PC-9 (cell line): ENCODE measurements around the gene FBLIM1. TPM values are rescaled to one million over a fixed set of nuclear protein-coding genes. Genes with fewer than 3 reads are reported as not detected.

ENCODE experiments used
- BruUV-seq: library from RNA; stranded (reverse); fragments of 400-500 nt; replicated peaks from 2 replicates; lab custom pipeline; 2021; lab: Mats Ljungman, UMichigan
- CTCF ChIA-PET: fragments of 300-600 bp; sonication (Branson Sonifier 250); formaldehyde crosslinking; loops from one replicate; lab custom pipeline; 2022; ENCODE audit warnings: antibody characterized with exemption; lab: Charles Lee
- POLR2A ChIA-PET: fragments of 300-600 bp; sonication (Branson Sonifier 250); formaldehyde crosslinking; loops from one replicate; lab custom pipeline; 2022; ENCODE audit warnings: antibody characterized with exemption; ENCODE audit not compliant: unreplicated experiment; lab: Charles Lee
- DNase-seq, 2 experiments: peaks; one replicate each; pipeline versions ENCODE4 v3.0.0 to v3.0.0-alpha.2; 2015 to 2022; ENCODE audit warnings: mixed read lengths in 1 of 2
- H2AFZ ChIP-seq: fragments of 200-600 bp; sonication (generic); 2 replicates; pipeline ENCODE4 v1.8.1; 2017; ENCODE audit warnings: antibody characterized with exemption
- H3F3A ChIP-seq: fragments of 200-600 bp; sonication (generic); 2 replicates; pipeline ENCODE4 v1.8.1; 2017; ENCODE audit warnings: antibody characterized with exemption, mild to moderate bottlenecking, low read depth; ENCODE audit not compliant: insufficient read depth
- H3K27ac ChIP-seq: fragments of 200-600 bp; sonication (generic); 2 replicates; pipeline ENCODE4 v1.6.1; 2016; ENCODE audit warnings: mixed run types
- H3K27me3 ChIP-seq: fragments of 200-600 bp; sonication (generic); 2 replicates; pipeline ENCODE4 v1.6.1; 2016; ENCODE audit warnings: low read depth, mixed run types; ENCODE audit not compliant: insufficient read depth
- H3K36me3 ChIP-seq: fragments of 200-600 bp; sonication (generic); 2 replicates; pipeline ENCODE4 v1.6.1; 2016; ENCODE audit warnings: low read depth, mixed run types
- H3K4me1 ChIP-seq: fragments of 200-600 bp; sonication (generic); replicated peaks from 2 replicates; pipeline ENCODE4 v1.6.1; 2016; ENCODE audit warnings: mixed run types; ENCODE audit not compliant: insufficient read depth
- H3K4me2 ChIP-seq: fragments of 200-600 bp; sonication (generic); 2 replicates; pipeline ENCODE4 v1.6.1; 2017; ENCODE audit warnings: mixed run types
- H3K4me3 ChIP-seq: fragments of 200-600 bp; sonication (generic); 2 replicates; pipeline ENCODE4 v1.6.1; 2016; ENCODE audit warnings: mixed run types
- H3K79me2 ChIP-seq: fragments of 200-600 bp; sonication (generic); 2 replicates; pipeline ENCODE4 v1.6.1; 2017; ENCODE audit warnings: low read depth, mixed run types
- H3K9me2 ChIP-seq: fragments of 200-600 bp; sonication (generic); 2 replicates; pipeline ENCODE4 v1.8.1; 2017; ENCODE audit warnings: mild to moderate bottlenecking; ENCODE audit not compliant: insufficient read depth
- H3K9me3 ChIP-seq: fragments of 200-600 bp; sonication (generic); 2 replicates; pipeline ENCODE4 v1.8.1; 2016; ENCODE audit warnings: low read depth; ENCODE audit not compliant: insufficient read depth
- H4K20me1 ChIP-seq: fragments of 200-600 bp; sonication (generic); 2 replicates; pipeline ENCODE4 v1.8.1; 2017; ENCODE audit not compliant: insufficient read depth
- EZH2 ChIP-seq: fragments of 200-600 bp; sonication (generic); IDR thresholded peaks from 2 replicates; pipeline ENCODE4 v1.8.0; 2017; ENCODE audit warnings: antibody characterized with exemption, low read depth
- intact Hi-C: fragments of 100-400 bp; cut with micrococcal nuclease; formaldehyde crosslinking; loops from one replicate; pipeline ENCODE4 v1.10.0; 2022; ENCODE audit not compliant: unreplicated experiment
- total RNA-seq: library from RNA; stranded (reverse); gene quantifications from 2 replicates; pipeline ENCODE4 v1.2.3, GENCODE V29; 2021
- TF ChIP-seq, protein P1 (sequence below): fragments of 200-600 bp; sonication (generic); conservative IDR thresholded peaks from 2 replicates; pipeline ENCODE4 v1.6.1; 2017; ENCODE audit warnings: mixed run types, antibody characterized with exemption, mild to moderate bottlenecking, moderate library complexity

FBLIM1 gene
- total RNA-seq, 1 experiment from 2014 or later, result 57.2 TPM

DNA sequence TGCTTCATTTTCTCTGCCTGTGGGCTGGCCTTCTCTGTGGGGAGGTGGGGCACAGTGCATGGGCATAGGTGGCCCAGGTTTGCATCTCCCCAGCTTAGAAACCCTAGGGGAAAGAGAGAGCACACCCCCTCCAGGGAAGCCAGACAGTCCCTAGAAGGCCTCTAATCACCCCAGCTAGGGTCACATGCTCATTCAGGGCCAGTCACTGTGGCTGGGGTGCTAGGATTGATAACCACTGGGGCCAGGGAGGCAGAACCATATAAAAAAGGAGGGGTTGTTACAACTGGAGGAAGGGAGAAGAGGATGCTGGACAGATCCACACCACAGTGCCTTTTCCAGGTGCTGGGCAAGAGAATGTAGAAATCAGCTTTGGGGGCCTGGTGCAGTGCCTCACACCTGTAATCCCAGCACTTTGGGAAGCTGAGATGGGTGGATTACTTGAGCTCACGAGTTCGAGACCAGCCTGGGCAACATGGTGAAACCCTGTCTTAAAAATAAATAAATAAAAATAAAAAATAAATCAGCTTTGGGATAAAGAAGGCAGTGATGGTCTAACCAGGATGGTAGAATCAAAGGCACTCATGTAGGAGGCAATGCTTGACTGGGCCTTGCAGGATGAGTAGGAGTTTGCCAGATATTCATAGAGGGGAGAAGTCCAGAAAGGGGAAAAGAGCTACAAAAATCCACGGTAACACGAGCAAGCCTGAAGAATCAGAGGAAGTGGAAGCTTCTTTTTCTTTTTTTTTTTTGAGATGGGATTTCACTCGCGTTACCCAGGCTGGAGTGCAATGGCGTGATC lies 19.5 kb downstream of the FBLIM1 start:
- Histone ChIP-seq H3K27me3 (no peaks in the 10 kb centered on the region), H3K27ac (no peak overlapping the region), H3K36me3 (no peaks in the 10 kb centered on the region), H3K4me2 (no peak overlapping the region), H3K9me2 (no peaks in the 10 kb centered on the region), H2AFZ (no peak overlapping the region), H3K9me3 (no peaks in the 10 kb centered on the region), H3F3A (peaks cover 38% of the 10 kb centered on the region), H3K4me1 (peaks cover 28% of the 10 kb centered on the region), H3K4me3 (no peak overlapping the region), H4K20me1 (no peaks in the 10 kb centered on the region), H3K79me2 (no peaks in the 10 kb centered on the region)
- CTCF ChIA-PET, result interaction anchor here (1.1 kb wide), 1 partner anchor 18 kb away, joined by 4 read pairs; no protein-coding TSS in a partner anchor
- TF ChIP-seq, protein P1, sequence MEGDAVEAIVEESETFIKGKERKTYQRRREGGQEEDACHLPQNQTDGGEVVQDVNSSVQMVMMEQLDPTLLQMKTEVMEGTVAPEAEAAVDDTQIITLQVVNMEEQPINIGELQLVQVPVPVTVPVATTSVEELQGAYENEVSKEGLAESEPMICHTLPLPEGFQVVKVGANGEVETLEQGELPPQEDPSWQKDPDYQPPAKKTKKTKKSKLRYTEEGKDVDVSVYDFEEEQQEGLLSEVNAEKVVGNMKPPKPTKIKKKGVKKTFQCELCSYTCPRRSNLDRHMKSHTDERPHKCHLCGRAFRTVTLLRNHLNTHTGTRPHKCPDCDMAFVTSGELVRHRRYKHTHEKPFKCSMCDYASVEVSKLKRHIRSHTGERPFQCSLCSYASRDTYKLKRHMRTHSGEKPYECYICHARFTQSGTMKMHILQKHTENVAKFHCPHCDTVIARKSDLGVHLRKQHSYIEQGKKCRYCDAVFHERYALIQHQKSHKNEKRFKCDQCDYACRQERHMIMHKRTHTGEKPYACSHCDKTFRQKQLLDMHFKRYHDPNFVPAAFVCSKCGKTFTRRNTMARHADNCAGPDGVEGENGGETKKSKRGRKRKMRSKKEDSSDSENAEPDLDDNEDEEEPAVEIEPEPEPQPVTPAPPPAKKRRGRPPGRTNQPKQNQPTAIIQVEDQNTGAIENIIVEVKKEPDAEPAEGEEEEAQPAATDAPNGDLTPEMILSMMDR, result no peak
- TF ChIP-seq EZH2, result no peak
- POLR2A ChIA-PET, result interaction anchor here (0.5 kb wide), 1 partner anchor 160 kb away, joined by 15 read pairs; no protein-coding TSS in a partner anchor
- BruUV-seq, result no TSS peak
- intact Hi-C loops, result no loop called here
- DNase-seq, result no peak

DNA sequence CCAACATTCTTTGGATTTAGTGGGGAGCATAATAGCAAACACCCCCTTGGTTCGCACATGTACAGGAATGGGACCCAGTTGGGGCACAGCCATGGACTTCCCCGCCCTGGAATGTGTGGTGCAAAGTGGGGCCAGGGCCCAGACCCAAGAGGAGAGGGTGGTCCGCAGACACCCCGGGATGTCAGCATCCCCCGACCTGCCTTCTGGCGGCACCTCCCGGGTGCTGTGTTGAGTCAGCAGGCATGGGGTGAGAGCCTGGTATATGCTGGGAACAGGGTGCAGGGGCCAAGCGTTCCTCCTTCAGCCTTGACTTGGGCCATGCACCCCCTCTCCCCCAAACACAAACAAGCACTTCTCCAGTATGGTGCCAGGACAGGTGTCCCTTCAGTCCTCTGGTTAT lies 27.1 kb downstream of the FBLIM1 start:
- Histone ChIP-seq H3F3A (peaks cover 34% of the 10 kb centered on the region), H3K9me2 (no peaks in the 10 kb centered on the region), H3K4me1 (peaks cover 41% of the 10 kb centered on the region), H3K4me2 (no peak overlapping the region), H3K36me3 (no peaks in the 10 kb centered on the region), H3K27me3 (no peaks in the 10 kb centered on the region), H3K27ac (no peak overlapping the region), H3K79me2 (no peaks in the 10 kb centered on the region), H3K9me3 (no peaks in the 10 kb centered on the region), H4K20me1 (no peaks in the 10 kb centered on the region), H3K4me3 (no peak overlapping the region), H2AFZ (no peak overlapping the region)
- POLR2A ChIA-PET, result no interaction called here
- DNase-seq, result no peak
- intact Hi-C loops, result no loop called here
- no peak for TF ChIP-seq EZH2
- TF ChIP-seq, protein P1, result no peak
- CTCF ChIA-PET, result no interaction called here
- no TSS peak for BruUV-seq

DNA sequence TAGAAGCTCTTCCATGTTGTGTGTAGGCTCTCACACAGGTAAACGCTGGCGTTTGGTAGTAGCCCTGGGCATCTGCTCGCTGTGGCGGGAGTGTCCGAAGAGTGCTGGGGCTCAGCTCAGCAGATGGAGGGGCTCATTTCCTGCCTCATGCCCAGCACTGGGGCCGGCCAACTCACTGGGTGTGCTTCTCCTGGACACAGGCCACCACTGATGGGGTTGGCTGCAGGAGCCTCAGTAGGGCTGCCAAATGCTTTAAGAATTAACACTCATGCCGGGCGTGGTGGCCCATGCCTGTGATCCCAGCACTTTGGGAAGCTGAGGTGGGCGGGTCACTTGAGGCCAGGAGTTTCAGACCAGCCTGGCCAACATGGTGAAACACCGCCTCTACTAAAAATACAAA lies 28.0 kb downstream of the FBLIM1 start:
- ChIA-PET POLR2A (interaction anchor here (0.7 to 1.1 kb wide), 2 partner anchors 48 to 90 kb away, joined by 3 to 5 read pairs; no protein-coding TSS in a partner anchor), CTCF (interaction anchor here (0.6 kb wide), 1 partner anchor 62 kb away, joined by 3 read pairs; no protein-coding TSS in a partner anchor)
- TF ChIP-seq, protein P1, result no peak
- no peak for TF ChIP-seq EZH2
- Histone ChIP-seq H3K27ac (peak overlapping the region; percentile 74; the same call in 1 of the 2 replicates), H3F3A (peaks cover 25% of the 10 kb centered on the region), H3K4me3 (no peak overlapping the region), H2AFZ (no peak overlapping the region), H3K36me3 (no peaks in the 10 kb centered on the region), H3K79me2 (no peaks in the 10 kb centered on the region), H3K9me2 (no peaks in the 10 kb centered on the region), H3K4me1 (peaks cover 33% of the 10 kb centered on the region), H4K20me1 (no peaks in the 10 kb centered on the region), H3K9me3 (no peaks in the 10 kb centered on the region), H3K4me2 (peak overlapping the region; percentile 38; the same call in 1 of the 2 replicates), H3K27me3 (no peaks in the 10 kb centered on the region)
- BruUV-seq, result no TSS peak
- peak in 1 of 2 experiments; percentile 61 for DNase-seq
- intact Hi-C loops, result no loop called here
